GM23338 (cell line): Measurements from ENCODE around the gene DHRSX. TPM values are rescaled to one million over a fixed set of nuclear protein-coding genes. Genes with fewer than 3 reads are reported as not detected.

ENCODE experiments used
- ATAC-seq: fragments of 200-7000 bp; cut with Tn5 transposase; 3 replicates; pipeline ENCODE4 v1.9.1; 2020
- DNase-seq: peaks from one replicate; pipeline ENCODE4 v3.0.0-alpha.2; 2015; ENCODE audit warnings: low spot score
- H2AFZ ChIP-seq: fragments of 200-600 bp; sonication (generic); 2 replicates; pipeline ENCODE4 v1.8.0; 2016; ENCODE audit warnings: antibody characterized with exemption, mild to moderate bottlenecking, moderate library complexity
- H3F3A ChIP-seq: fragments of 200-600 bp; sonication (generic); replicated peaks from 2 replicates; pipeline ENCODE4 v1.8.0; 2017; ENCODE audit warnings: antibody characterized with exemption, mixed run types, low read depth
- H3K27ac ChIP-seq: fragments of 200-600 bp; sonication (generic); 2 replicates; pipeline ENCODE4 v1.6.1; 2016; ENCODE audit warnings: low read depth
- H3K27me3 ChIP-seq: fragments of 200-600 bp; sonication (generic); 2 replicates; pipeline ENCODE4 v1.8.0; 2016; ENCODE audit warnings: mild to moderate bottlenecking, mixed run types, moderate library complexity; ENCODE audit not compliant: insufficient read depth
- H3K36me3 ChIP-seq: fragments of 200-600 bp; sonication (generic); 2 replicates; pipeline ENCODE4 v1.8.0; 2016; ENCODE audit warnings: mild to moderate bottlenecking; ENCODE audit not compliant: insufficient read depth
- H3K4me1 ChIP-seq: fragments of 200-600 bp; sonication (generic); 2 replicates; pipeline ENCODE4 v1.8.0; 2016; ENCODE audit warnings: mild to moderate bottlenecking, moderate library complexity; ENCODE audit not compliant: insufficient read depth
- H3K4me2 ChIP-seq: fragments of 200-600 bp; sonication (generic); 2 replicates; pipeline ENCODE4 v1.7.1; 2017; ENCODE audit warnings: mixed run types
- H3K4me3 ChIP-seq: fragments of 200-600 bp; sonication (generic); 2 replicates; pipeline ENCODE4 v1.6.1; 2016; ENCODE audit warnings: mixed run types
- H3K79me2 ChIP-seq: fragments of 200-600 bp; sonication (generic); replicated peaks from 2 replicates; pipeline ENCODE4 v1.8.0; 2017; ENCODE audit warnings: mild to moderate bottlenecking; ENCODE audit not compliant: insufficient read depth
- H3K9me2 ChIP-seq: fragments of 200-600 bp; sonication (generic); 2 replicates; pipeline ENCODE4 v1.8.0; 2017; ENCODE audit not compliant: insufficient read depth
- H4K20me1 ChIP-seq: fragments of 200-600 bp; sonication (generic); replicated peaks from 2 replicates; pipeline ENCODE4 v1.8.0; 2017; ENCODE audit warnings: mild to moderate bottlenecking; ENCODE audit not compliant: insufficient read depth
- H3K27ac Mint-ChIP-seq: 2 replicates; pipeline ENCODE4 v1.8.0; 2020; ENCODE audit warnings: inconsistent platforms, mild to moderate bottlenecking, moderate library complexity, mixed read lengths
- H3K27me3 Mint-ChIP-seq: 3 replicates; pipeline ENCODE4 v1.8.0; 2022; ENCODE audit warnings: low read depth, mild to moderate bottlenecking, moderate library complexity, mixed read lengths, inconsistent platforms; ENCODE audit not compliant: insufficient read depth, poor library complexity
- H3K36me3 Mint-ChIP-seq: 3 replicates; pipeline ENCODE4 v1.8.0; 2021; ENCODE audit warnings: low read depth, mild to moderate bottlenecking, inconsistent platforms, moderate library complexity, mixed read lengths
- H3K4me1 Mint-ChIP-seq: 3 replicates; pipeline ENCODE4 v1.8.0; 2020; ENCODE audit warnings: mild to moderate bottlenecking, inconsistent platforms, mixed read lengths
- H3K4me3 Mint-ChIP-seq: 3 replicates; pipeline ENCODE4 v1.8.0; 2021; ENCODE audit warnings: moderate library complexity, mild to moderate bottlenecking, inconsistent platforms, mixed read lengths
- H3K9me3 Mint-ChIP-seq: 3 replicates; pipeline ENCODE4 v1.8.0; 2020; ENCODE audit warnings: moderate library complexity, mild to moderate bottlenecking, inconsistent platforms, mixed read lengths
- CREB1 ChIP-seq: fragments of 250-450 bp; sonication (Bioruptor Pico); IDR thresholded peaks from 2 replicates; pipeline ENCODE4 v1.5.0; 2020; ENCODE audit warnings: low read depth, mild to moderate bottlenecking, moderate library complexity
- EZH2 ChIP-seq: fragments of 200-600 bp; sonication (generic); IDR thresholded peaks from one replicate; pipeline ENCODE4 v1.8.0; 2017; ENCODE audit warnings: antibody characterized with exemption, mild to moderate bottlenecking, low read depth; ENCODE audit not compliant: unreplicated experiment
- JUNB ChIP-seq: IDR thresholded peaks from one replicate; pipeline ENCODE4 v1.6.1; 2016; ENCODE audit warnings: antibody characterized with exemption; ENCODE audit not compliant: unreplicated experiment
- NANOG ChIP-seq: IDR thresholded peaks from 2 replicates; pipeline ENCODE4 v1.6.1; 2016; ENCODE audit warnings: antibody characterized with exemption, borderline replicate concordance
- STAT1 ChIP-seq: IDR thresholded peaks from one replicate; pipeline ENCODE4 v1.6.1; 2016; ENCODE audit warnings: antibody characterized with exemption; ENCODE audit not compliant: unreplicated experiment
- polyA plus RNA-seq: library from polyadenylated mRNA; unstranded; fragments of >200 nt; fragmentation: Nextera tagmentation; extraction: Ambion mirVana; gene quantifications from 2 replicates; pipeline ENCODE4 v1.2.1, GENCODE V29; 2016
- total RNA-seq: library from RNA; depleted of rRNA; stranded (reverse); fragments of >200 nt; shearing (Covaris generic); gene quantifications from 2 replicates; pipeline ENCODE4 v1.2.3, GENCODE V29; 2014
- TF ChIP-seq, protein P1 (sequence below): IDR thresholded peaks from one replicate; pipeline ENCODE4 v1.6.1; 2018; ENCODE audit warnings: antibody characterized with exemption; ENCODE audit not compliant: unreplicated experiment
- TF ChIP-seq, protein P2 (sequence below): fragments of 250-450 bp; sonication (Bioruptor Pico); IDR thresholded peaks from 2 replicates; pipeline ENCODE4 v1.5.0; 2020; ENCODE audit warnings: mild to moderate bottlenecking, moderate library complexity
- TF ChIP-seq, protein P3 (sequence below), 2 experiments: fragments of 200-600 bp in 1 of 2; sonication (generic) in 1 of 2; conservative IDR thresholded peaks; 2 replicates each; pipeline versions ENCODE4 v1.5.1 to v1.6.1; 2016 to 2017; ENCODE audit warnings: antibody characterized with exemption in 2 of 2, low read depth in 2 of 2, mild to moderate bottlenecking in 2 of 2, moderate library complexity in 1 of 2

The DHRSX gene
- total and polyA plus RNA-seq, 2 experiments from 2014 or later: 33.9 to 43.0 TPM

DNA sequence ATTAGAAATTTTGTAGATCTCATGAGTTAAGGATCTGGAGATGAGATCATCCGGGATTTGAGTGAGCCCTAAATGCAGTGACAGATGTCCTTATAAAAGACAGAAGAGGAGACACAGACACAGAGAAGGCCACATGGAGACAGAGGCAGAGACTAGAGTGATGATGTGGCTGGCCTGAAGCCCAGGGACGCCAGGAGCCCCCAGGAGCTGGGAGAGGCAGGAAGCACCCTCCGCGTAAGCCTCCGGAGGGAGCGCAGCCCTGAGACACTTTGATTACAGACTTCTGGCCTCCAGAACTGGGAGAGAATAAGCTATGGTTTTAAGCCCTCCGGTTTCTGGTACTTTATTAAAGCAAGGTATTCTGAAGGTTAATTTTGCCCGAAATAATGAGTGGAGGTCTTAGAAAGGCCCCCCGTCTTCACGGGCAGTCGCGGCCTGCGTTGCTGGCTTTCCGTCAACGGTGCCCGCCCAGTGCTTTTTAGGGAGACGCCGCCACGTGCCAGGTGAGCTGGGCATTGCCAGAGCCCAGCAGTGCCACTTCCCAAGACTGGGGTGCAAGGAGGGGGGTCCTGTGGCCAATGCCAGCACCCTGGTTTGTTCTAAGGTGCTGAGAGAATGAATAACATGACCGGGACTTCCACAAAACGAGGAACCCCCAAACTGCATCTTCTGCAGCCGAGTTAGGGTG, 8.1 kb downstream of the DHRSX start:
- Histone ChIP-seq H2AFZ (no peak overlapping the region), H3K27ac (no peak overlapping the region), H3K4me2 (no peak overlapping the region), H3K79me2 (peaks cover 76% of the 10 kb centered on the region), H3F3A (no peaks in the 10 kb centered on the region; the same call in 1 of the 2 replicates), H3K9me2 (no peaks in the 10 kb centered on the region), H4K20me1 (peaks cover 16% of the 10 kb centered on the region; the same call in 1 of the 2 replicates), H3K4me1 (peaks cover 25% of the 10 kb centered on the region), H3K27me3 (no peaks in the 10 kb centered on the region), H3K36me3 (no peaks in the 10 kb centered on the region), H3K4me3 (no peak overlapping the region)
- no peak for DNase-seq
- no peak for TF ChIP-seq STAT1
- TF ChIP-seq CREB1 (CRISPR knock-in tag): no peak
- TF ChIP-seq, protein P1, sequence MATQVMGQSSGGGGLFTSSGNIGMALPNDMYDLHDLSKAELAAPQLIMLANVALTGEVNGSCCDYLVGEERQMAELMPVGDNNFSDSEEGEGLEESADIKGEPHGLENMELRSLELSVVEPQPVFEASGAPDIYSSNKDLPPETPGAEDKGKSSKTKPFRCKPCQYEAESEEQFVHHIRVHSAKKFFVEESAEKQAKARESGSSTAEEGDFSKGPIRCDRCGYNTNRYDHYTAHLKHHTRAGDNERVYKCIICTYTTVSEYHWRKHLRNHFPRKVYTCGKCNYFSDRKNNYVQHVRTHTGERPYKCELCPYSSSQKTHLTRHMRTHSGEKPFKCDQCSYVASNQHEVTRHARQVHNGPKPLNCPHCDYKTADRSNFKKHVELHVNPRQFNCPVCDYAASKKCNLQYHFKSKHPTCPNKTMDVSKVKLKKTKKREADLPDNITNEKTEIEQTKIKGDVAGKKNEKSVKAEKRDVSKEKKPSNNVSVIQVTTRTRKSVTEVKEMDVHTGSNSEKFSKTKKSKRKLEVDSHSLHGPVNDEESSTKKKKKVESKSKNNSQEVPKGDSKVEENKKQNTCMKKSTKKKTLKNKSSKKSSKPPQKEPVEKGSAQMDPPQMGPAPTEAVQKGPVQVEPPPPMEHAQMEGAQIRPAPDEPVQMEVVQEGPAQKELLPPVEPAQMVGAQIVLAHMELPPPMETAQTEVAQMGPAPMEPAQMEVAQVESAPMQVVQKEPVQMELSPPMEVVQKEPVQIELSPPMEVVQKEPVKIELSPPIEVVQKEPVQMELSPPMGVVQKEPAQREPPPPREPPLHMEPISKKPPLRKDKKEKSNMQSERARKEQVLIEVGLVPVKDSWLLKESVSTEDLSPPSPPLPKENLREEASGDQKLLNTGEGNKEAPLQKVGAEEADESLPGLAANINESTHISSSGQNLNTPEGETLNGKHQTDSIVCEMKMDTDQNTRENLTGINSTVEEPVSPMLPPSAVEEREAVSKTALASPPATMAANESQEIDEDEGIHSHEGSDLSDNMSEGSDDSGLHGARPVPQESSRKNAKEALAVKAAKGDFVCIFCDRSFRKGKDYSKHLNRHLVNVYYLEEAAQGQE: no peak
- no peak for TF ChIP-seq EZH2
- TF ChIP-seq, protein P2, sequence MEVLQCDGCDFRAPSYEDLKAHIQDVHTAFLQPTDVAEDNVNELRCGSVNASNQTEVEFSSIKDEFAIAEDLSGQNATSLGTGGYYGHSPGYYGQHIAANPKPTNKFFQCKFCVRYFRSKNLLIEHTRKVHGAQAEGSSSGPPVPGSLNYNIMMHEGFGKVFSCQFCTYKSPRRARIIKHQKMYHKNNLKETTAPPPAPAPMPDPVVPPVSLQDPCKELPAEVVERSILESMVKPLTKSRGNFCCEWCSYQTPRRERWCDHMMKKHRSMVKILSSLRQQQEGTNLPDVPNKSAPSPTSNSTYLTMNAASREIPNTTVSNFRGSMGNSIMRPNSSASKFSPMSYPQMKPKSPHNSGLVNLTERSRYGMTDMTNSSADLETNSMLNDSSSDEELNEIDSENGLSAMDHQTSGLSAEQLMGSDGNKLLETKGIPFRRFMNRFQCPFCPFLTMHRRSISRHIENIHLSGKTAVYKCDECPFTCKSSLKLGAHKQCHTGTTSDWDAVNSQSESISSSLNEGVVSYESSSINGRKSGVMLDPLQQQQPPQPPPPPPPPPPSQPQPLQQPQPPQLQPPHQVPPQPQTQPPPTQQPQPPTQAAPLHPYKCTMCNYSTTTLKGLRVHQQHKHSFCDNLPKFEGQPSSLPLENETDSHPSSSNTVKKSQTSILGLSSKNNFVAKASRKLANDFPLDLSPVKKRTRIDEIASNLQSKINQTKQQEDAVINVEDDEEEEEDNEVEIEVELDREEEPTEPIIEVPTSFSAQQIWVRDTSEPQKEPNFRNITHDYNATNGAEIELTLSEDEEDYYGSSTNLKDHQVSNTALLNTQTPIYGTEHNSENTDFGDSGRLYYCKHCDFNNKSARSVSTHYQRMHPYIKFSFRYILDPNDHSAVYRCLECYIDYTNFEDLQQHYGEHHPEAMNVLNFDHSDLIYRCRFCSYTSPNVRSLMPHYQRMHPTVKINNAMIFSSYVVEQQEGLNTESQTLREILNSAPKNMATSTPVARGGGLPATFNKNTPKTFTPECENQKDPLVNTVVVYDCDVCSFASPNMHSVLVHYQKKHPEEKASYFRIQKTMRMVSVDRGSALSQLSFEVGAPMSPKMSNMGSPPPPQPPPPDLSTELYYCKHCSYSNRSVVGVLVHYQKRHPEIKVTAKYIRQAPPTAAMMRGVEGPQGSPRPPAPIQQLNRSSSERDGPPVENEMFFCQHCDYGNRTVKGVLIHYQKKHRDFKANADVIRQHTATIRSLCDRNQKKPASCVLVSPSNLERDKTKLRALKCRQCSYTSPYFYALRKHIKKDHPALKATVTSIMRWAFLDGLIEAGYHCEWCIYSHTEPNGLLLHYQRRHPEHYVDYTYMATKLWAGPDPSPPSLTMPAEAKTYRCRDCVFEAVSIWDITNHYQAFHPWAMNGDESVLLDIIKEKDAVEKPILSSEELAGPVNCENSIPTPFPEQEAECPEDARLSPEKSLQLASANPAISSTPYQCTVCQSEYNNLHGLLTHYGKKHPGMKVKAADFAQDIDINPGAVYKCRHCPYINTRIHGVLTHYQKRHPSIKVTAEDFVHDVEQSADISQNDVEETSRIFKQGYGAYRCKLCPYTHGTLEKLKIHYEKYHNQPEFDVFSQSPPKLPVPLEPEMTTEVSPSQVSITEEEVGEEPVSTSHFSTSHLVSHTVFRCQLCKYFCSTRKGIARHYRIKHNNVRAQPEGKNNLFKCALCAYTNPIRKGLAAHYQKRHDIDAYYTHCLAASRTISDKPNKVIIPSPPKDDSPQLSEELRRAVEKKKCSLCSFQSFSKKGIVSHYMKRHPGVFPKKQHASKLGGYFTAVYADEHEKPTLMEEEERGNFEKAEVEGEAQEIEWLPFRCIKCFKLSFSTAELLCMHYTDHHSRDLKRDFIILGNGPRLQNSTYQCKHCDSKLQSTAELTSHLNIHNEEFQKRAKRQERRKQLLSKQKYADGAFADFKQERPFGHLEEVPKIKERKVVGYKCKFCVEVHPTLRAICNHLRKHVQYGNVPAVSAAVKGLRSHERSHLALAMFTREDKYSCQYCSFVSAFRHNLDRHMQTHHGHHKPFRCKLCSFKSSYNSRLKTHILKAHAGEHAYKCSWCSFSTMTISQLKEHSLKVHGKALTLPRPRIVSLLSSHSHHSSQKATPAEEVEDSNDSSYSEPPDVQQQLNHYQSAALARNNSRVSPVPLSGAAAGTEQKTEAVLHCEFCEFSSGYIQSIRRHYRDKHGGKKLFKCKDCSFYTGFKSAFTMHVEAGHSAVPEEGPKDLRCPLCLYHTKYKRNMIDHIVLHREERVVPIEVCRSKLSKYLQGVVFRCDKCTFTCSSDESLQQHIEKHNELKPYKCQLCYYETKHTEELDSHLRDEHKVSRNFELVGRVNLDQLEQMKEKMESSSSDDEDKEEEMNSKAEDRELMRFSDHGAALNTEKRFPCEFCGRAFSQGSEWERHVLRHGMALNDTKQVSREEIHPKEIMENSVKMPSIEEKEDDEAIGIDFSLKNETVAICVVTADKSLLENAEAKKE (CRISPR knock-in tag): no peak
- no peak for TF ChIP-seq JUNB
- TF ChIP-seq, protein P3, sequence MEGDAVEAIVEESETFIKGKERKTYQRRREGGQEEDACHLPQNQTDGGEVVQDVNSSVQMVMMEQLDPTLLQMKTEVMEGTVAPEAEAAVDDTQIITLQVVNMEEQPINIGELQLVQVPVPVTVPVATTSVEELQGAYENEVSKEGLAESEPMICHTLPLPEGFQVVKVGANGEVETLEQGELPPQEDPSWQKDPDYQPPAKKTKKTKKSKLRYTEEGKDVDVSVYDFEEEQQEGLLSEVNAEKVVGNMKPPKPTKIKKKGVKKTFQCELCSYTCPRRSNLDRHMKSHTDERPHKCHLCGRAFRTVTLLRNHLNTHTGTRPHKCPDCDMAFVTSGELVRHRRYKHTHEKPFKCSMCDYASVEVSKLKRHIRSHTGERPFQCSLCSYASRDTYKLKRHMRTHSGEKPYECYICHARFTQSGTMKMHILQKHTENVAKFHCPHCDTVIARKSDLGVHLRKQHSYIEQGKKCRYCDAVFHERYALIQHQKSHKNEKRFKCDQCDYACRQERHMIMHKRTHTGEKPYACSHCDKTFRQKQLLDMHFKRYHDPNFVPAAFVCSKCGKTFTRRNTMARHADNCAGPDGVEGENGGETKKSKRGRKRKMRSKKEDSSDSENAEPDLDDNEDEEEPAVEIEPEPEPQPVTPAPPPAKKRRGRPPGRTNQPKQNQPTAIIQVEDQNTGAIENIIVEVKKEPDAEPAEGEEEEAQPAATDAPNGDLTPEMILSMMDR (conservative IDR thresholded peaks at IDR 0.05; ENCODE audit: low read depth in 2 of 2): no peak
- TF ChIP-seq NANOG: no peak
- H3K4me3 Mint-ChIP-seq: no peak overlapping the region
- peak overlapping the region; percentile 74 for H3K27ac Mint-ChIP-seq
- no peak for ATAC-seq
- peaks cover 14% of the 10 kb centered on the region for H3K27me3 Mint-ChIP-seq
- H3K4me1 Mint-ChIP-seq: peaks cover 18% of the 10 kb centered on the region
- H3K9me3 Mint-ChIP-seq: no peaks in the 10 kb centered on the region
- H3K36me3 Mint-ChIP-seq: peaks cover 62% of the 10 kb centered on the region
